ENCODE results near the gene LDB2.

GRCh38 chr4:16646459-16646858 is 252.0 kb downstream of the LDB2 start:
- TF ChIP-seq CTCF (IDR thresholded peaks at IDR 0.05) (no peak), ZFX (IDR thresholded peaks at IDR 0.05; ENCODE audit: borderline replicate concordance) (no peak)
